CD4-positive, alpha-beta T cell treated with Interleukin-2 at 100 ng/mL for 4 hours (primary cell): Measurements from ENCODE around the gene GRB10.
"Not testable (repeated sequence)": the region's sequence is repeated elsewhere in the genome, so short reads cannot be mapped to it uniquely, and the experiment has no call there.

Experiments
- DNase-seq: peaks from one replicate; pipeline ENCODE4 v3.0.0-alpha.2; 2020; ENCODE audit warnings: low spot score

The GRB10 gene

GRCh38 chr7:50778189-50778588, 4.5 kb downstream of the GRB10 start:
- no peak for DNase-seq

GRCh38 chr7:50775836-50776235, 6.9 kb downstream of the GRB10 start:
- no peak for DNase-seq

GRCh38 chr7:50775231-50775630, 7.5 kb downstream of the GRB10 start:
- DNase-seq, result no peak

- no peak for DNase-seq
These were observed 8.4 kb downstream of the GRB10 start for GRCh38 chr7:50774319-50774718.

GRCh38 chr7:50773071-50773470, 9.6 kb downstream of the GRB10 start:
- not testable (repeated sequence) for DNase-seq

GRCh38 chr7:50771120-50772002, 11.3 kb downstream of the GRB10 start:
- DNase-seq, result no peak

- DNase-seq, result no peak
These were observed 13.9 kb downstream of the GRB10 start for GRCh38 chr7:50768485-50769474.

- no peak for DNase-seq
These were observed 15.9 kb downstream of the GRB10 start for GRCh38 chr7:50766849-50767207.

GRCh38 chr7:50766106-50766848, 16.4 kb downstream of the GRB10 start:
- no peak for DNase-seq

- DNase-seq, result no peak
These were observed 20.4 kb downstream of the GRB10 start for GRCh38 chr7:50762337-50762736.

GRCh38 chr7:50761713-50762112, 21.0 kb downstream of the GRB10 start:
- DNase-seq, result no peak

- DNase-seq, result no peak
These were observed 24.8 kb downstream of the GRB10 start for GRCh38 chr7:50757703-50758390.

GRCh38 chr7:50756180-50756579, 26.5 kb downstream of the GRB10 start:
- no peak for DNase-seq

- DNase-seq, result no peak
These were observed 28.0 kb downstream of the GRB10 start for GRCh38 chr7:50754684-50755083.

GRCh38 chr7:50754241-50754640, 28.5 kb downstream of the GRB10 start:
- no peak for DNase-seq

GRCh38 chr7:50752422-50752821, 30.3 kb downstream of the GRB10 start:
- no peak for DNase-seq

GRCh38 chr7:50751146-50751545, 31.6 kb downstream of the GRB10 start:
- no peak for DNase-seq

GRCh38 chr7:50749896-50750295, 32.8 kb downstream of the GRB10 start:
- no peak for DNase-seq

- DNase-seq, result no peak
These were observed 34.2 kb downstream of the GRB10 start for GRCh38 chr7:50748472-50748871.

- DNase-seq, result no peak
These were observed 36.9 kb downstream of the GRB10 start for GRCh38 chr7:50745835-50746234.

GRCh38 chr7:50745336-50745735, 37.4 kb downstream of the GRB10 start:
- no peak for DNase-seq

- no peak for DNase-seq
These were observed 38.8 kb downstream of the GRB10 start for GRCh38 chr7:50743893-50744292.
